B cell (primary cell): ENCODE results near the gene MPHOSPH8. TPM values are rescaled to one million over a fixed set of nuclear protein-coding genes. Genes with fewer than 3 reads are reported as not detected.

Experiments used
- ATAC-seq: fragments of 200-7000 bp; cut with Tn5 transposase; one replicate; pipeline ENCODE4 v1.10.0; 2021; ENCODE audit warnings: low read depth, mild to moderate bottlenecking, moderate number of reproducible peaks, moderate library complexity
- CTCF ChIA-PET: fragments of 350-600 bp; sonication (Branson Sonifier 250); formaldehyde crosslinking; loops from one replicate; lab custom pipeline; 2021; ENCODE audit warnings: antibody characterized with exemption, inconsistent platforms; lab: Charles Lee
- POLR2A ChIA-PET: fragments of 350-600 bp; sonication (Branson Sonifier 250); formaldehyde crosslinking; loops from one replicate; lab custom pipeline; 2021; ENCODE audit warnings: antibody characterized with exemption; lab: Charles Lee
- DNase-seq: peaks from one replicate; pipeline ENCODE4 v3.0.0; 2013
- H2AFZ ChIP-seq: 2 replicates; pipeline ENCODE4 v1.6.1; 2012; ENCODE audit warnings: mild to moderate bottlenecking, low read depth, low read length; ENCODE audit not compliant: insufficient read depth, poor library complexity, severe bottlenecking
- H3K27ac ChIP-seq, 2 donors: 1 replicate in 1 of 2; 2 replicates in 1 of 2; pipeline ENCODE4 v1.5.1; 2012 to 2013; ENCODE audit warnings: low read length in 2 of 2, mild to moderate bottlenecking in 2 of 2, moderate library complexity in 1 of 2
- H3K27me3 ChIP-seq, 4 experiments: fragments of 200-600 bp in 1 of 4; sonication (generic) in 1 of 4; replicated peaks in 1 of 4; 1 replicate in 2 of 4; 2 replicates in 2 of 4; pipeline versions ENCODE4 v1.6.1 to v1.7.0; 2013 to 2016; ENCODE audit warnings: low read length in 3 of 4, mild to moderate bottlenecking in 2 of 4, mixed read lengths in 1 of 4, moderate library complexity in 1 of 4; ENCODE audit not compliant: insufficient read depth in 4 of 4, control insufficient read depth in 3 of 4; ENCODE audit errors: control extremely low read depth in 1 of 4
- H3K36me3 ChIP-seq, 2 experiments: replicated peaks in 1 of 2; 1 replicate in 1 of 2; 2 replicates in 1 of 2; pipeline versions ENCODE4 v1.6.1 to v1.7.1; 2013; ENCODE audit warnings: low read length in 1 of 2; ENCODE audit not compliant: insufficient read depth in 2 of 2, control insufficient read depth in 1 of 2; ENCODE audit errors: control extremely low read depth in 1 of 2, extremely low read depth in 1 of 2
- H3K4me1 ChIP-seq, 2 donors: fragments of 200-600 bp in 1 of 2; sonication (generic) in 1 of 2; 1 replicate in 1 of 2; 2 replicates in 1 of 2; pipeline versions ENCODE4 v1.5.1 to v1.6.1; 2013 to 2017; ENCODE audit warnings: low read length in 2 of 2; ENCODE audit not compliant: control insufficient read depth in 2 of 2, insufficient read depth in 2 of 2
- H3K4me2 ChIP-seq: replicated peaks from 2 replicates; pipeline ENCODE3; 2012; ENCODE audit warnings: mild to moderate bottlenecking, low read depth, low read length; ENCODE audit not compliant: poor library complexity, severe bottlenecking
- H3K4me3 ChIP-seq, 5 experiments: fragments of 200-600 bp in 1 of 5; sonication (generic) in 1 of 5; 1 replicate in 3 of 5; 2 replicates in 2 of 5; pipeline versions ENCODE4 v1.5.1 to v1.7.0; 2011 to 2016; ENCODE audit warnings: low read length in 4 of 5, mild to moderate bottlenecking in 4 of 5, low read depth in 2 of 5, control low read depth in 1 of 5, moderate library complexity in 1 of 5; ENCODE audit not compliant: insufficient read depth in 1 of 5; ENCODE audit errors: control extremely low read depth in 1 of 5, extremely low read depth in 1 of 5
- H3K79me2 ChIP-seq: fragments of 200-600 bp; sonication (generic); one replicate; pipeline ENCODE4 v1.6.0; 2016; ENCODE audit warnings: low read length; ENCODE audit not compliant: control insufficient read depth, insufficient read depth
- H3K9ac ChIP-seq: fragments of 200-600 bp; sonication (generic); 2 replicates; pipeline ENCODE4 v1.6.1; 2017; ENCODE audit warnings: mild to moderate bottlenecking, low read length, moderate library complexity
- H3K9me3 ChIP-seq, 3 donors: one replicate each; pipeline versions ENCODE4 v1.6.1 to v1.7.1; 2013; ENCODE audit warnings: low read length in 2 of 3; ENCODE audit not compliant: control insufficient read depth in 2 of 3, insufficient read depth in 1 of 3; ENCODE audit errors: control extremely low read depth in 1 of 3
- H4K20me1 ChIP-seq: 2 replicates; pipeline ENCODE4 v1.6.0; 2012; ENCODE audit warnings: mild to moderate bottlenecking, low read length; ENCODE audit not compliant: insufficient read depth, control insufficient read depth, poor library complexity, severe bottlenecking
- H3K27ac Mint-ChIP-seq: one replicate; pipeline ENCODE4 v1.8.0; 2021; ENCODE audit warnings: mixed read lengths
- H3K27me3 Mint-ChIP-seq: one replicate; pipeline ENCODE4 v1.8.0; 2021; ENCODE audit warnings: mixed read lengths
- H3K4me1 Mint-ChIP-seq: one replicate; pipeline ENCODE4 v1.8.0; 2021; ENCODE audit warnings: mixed read lengths
- H3K4me3 Mint-ChIP-seq: one replicate; pipeline ENCODE4 v1.8.0; 2021; ENCODE audit warnings: mixed read lengths
- H3K9me3 Mint-ChIP-seq: one replicate; pipeline ENCODE4 v1.8.0; 2022; ENCODE audit warnings: mixed read lengths; ENCODE audit not compliant: insufficient read depth
- EZH2 ChIP-seq: IDR thresholded peaks from 2 replicates; pipeline ENCODE4 v1.6.1; 2012; ENCODE audit warnings: borderline replicate concordance, low read depth, mild to moderate bottlenecking, moderate library complexity, low read length; ENCODE audit not compliant: insufficient read depth, poor library complexity, severe bottlenecking
- WGBS: methylation state at CpG from one replicate; pipeline ENCODE4 v1.1.5; 2013; ENCODE audit warnings: missing lambda C conversion rate; ENCODE audit not compliant: insufficient coverage; 5-methylcytosine and 5-hydroxymethylcytosine counted together
- intact Hi-C: fragments of 100-400 bp; cut with micrococcal nuclease; formaldehyde crosslinking; loops from one replicate; pipeline ENCODE4 v1.10.0; 2022
- polyA plus RNA-seq: library from polyadenylated mRNA; depleted of rRNA; stranded (reverse); fragments of >200 nt; gene quantifications from 2 replicates; pipeline ENCODE4 v1.2.3, GENCODE V29; 2012
- total RNA-seq, 2 donors: library from RNA; stranded (reverse); fragments of 120-200 nt in 1 of 2; gene quantifications; 1 replicate in 1 of 2; 2 replicates in 1 of 2; pipeline versions ENCODE4 v1.2.3 to v1.2.4, GENCODE V29; 2013 to 2022
- TF ChIP-seq, protein P1 (sequence below): fragments of 200-600 bp; IDR thresholded peaks from one replicate; pipeline ENCODE4 v1.8.0; 2022; ENCODE audit warnings: antibody characterized with exemption, mild to moderate bottlenecking

MPHOSPH8 gene
- total and polyA plus RNA-seq, 2 donors (not counting 1 experiment from before 2014, with no cell fraction given): 25.6 to 106 TPM

DNA sequence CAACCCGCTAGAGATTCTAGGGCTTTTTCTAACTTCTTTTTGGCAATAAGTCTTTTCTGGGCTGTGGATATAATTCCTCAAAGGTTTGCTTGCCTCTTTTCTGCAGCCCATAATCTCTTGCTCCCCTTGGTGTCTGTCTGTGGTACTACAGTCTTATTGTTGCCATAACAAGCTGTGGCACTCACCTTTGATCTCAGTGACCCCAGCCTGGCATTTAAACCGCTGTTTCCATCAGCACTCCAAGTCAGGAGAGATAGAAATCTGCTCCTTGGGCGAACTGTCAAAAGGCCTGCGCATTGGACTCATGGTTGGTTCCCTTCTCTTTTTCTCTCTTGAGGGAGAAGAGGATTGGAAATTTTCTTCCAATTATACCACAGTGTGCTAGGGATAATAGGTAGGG, 14.5 kb upstream of the MPHOSPH8 start:
- no peak overlapping the region for H3K4me2 ChIP-seq
- peaks cover 0 to 7% (median 1%) of the 10 kb centered on the region in 4 experiments for H3K27me3 ChIP-seq
- H3K27ac ChIP-seq: no peak overlapping the region
- Mint-ChIP-seq H3K27me3 (peaks cover 28% of the 10 kb centered on the region), H3K4me3 (no peak overlapping the region), H3K27ac (no peak overlapping the region), H3K4me1 (no peaks in the 10 kb centered on the region), H3K9me3 (peaks cover 3% of the 10 kb centered on the region)
- ChIA-PET CTCF (interaction anchor here (0.8 to 1.3 kb wide), 2 partner anchors 8 to 10 kb away, joined by 3 to 4 read pairs; no protein-coding TSS in a partner anchor), POLR2A (no interaction called here)
- intact Hi-C loops: no loop called here
- H3K4me1 ChIP-seq: no peaks in the 10 kb centered on the region
- H3K79me2 ChIP-seq: no peaks in the 10 kb centered on the region
- H4K20me1 ChIP-seq: no peaks in the 10 kb centered on the region
- no peaks in the 10 kb centered on the region for H3K36me3 ChIP-seq
- peaks cover 0 to 6% (median 0%) of the 10 kb centered on the region in 3 donors for H3K9me3 ChIP-seq
- H3K4me3 ChIP-seq: no peak overlapping the region
- DNase-seq (peak; percentile 18), ATAC-seq (no peak)
- no peak for TF ChIP-seq EZH2
- TF ChIP-seq, protein P1, sequence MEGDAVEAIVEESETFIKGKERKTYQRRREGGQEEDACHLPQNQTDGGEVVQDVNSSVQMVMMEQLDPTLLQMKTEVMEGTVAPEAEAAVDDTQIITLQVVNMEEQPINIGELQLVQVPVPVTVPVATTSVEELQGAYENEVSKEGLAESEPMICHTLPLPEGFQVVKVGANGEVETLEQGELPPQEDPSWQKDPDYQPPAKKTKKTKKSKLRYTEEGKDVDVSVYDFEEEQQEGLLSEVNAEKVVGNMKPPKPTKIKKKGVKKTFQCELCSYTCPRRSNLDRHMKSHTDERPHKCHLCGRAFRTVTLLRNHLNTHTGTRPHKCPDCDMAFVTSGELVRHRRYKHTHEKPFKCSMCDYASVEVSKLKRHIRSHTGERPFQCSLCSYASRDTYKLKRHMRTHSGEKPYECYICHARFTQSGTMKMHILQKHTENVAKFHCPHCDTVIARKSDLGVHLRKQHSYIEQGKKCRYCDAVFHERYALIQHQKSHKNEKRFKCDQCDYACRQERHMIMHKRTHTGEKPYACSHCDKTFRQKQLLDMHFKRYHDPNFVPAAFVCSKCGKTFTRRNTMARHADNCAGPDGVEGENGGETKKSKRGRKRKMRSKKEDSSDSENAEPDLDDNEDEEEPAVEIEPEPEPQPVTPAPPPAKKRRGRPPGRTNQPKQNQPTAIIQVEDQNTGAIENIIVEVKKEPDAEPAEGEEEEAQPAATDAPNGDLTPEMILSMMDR: peak; percentile 35
- WGBS: 100% methylated on average over 2 of the region's 4 CpGs
- no peak overlapping the region for H2AFZ ChIP-seq
- no peak overlapping the region for H3K9ac ChIP-seq

DNA sequence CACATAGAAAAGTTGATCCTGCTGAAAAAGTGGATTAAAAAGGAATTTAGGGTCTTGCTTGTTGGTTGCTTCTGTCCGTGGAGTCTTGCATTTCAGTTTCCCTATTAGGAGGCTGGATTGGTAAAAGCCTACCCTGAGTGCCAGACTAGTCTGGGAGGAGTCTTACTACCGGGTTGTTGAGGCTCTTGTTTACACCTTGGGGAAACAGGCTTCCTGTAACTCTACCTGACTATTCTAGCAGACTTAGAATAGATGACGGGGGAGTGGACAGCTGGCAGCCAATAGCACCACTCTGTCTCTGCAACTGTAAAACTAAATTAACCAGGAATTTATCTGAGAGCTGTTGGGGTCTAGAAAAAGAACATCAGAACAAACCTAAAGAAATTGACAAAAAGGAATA, 11.3 kb upstream of the MPHOSPH8 start:
- intact Hi-C loops: no loop called here
- Mint-ChIP-seq H3K4me1 (no peaks in the 10 kb centered on the region), H3K9me3 (peaks cover 3% of the 10 kb centered on the region), H3K27me3 (peaks cover 40% of the 10 kb centered on the region), H3K27ac (no peak overlapping the region), H3K4me3 (no peak overlapping the region)
- H3K9me3 ChIP-seq: peaks cover 0 to 6% (median 0%) of the 10 kb centered on the region in 3 donors
- ChIA-PET CTCF (no interaction called here), POLR2A (no interaction called here)
- no peak overlapping the region for H2AFZ ChIP-seq
- H3K27ac ChIP-seq: no peak overlapping the region
- H3K27me3 ChIP-seq: peaks cover 0 to 14% (median 1%) of the 10 kb centered on the region in 4 experiments
- TF ChIP-seq, protein P1: no peak
- no peak for TF ChIP-seq EZH2
- no peak overlapping the region for H3K9ac ChIP-seq
- H3K79me2 ChIP-seq: no peaks in the 10 kb centered on the region
- ATAC-seq (no peak), DNase-seq (no peak)
- H3K4me3 ChIP-seq: no peak overlapping the region
- H3K4me1 ChIP-seq: no peaks in the 10 kb centered on the region
- no peak overlapping the region for H3K4me2 ChIP-seq
- H3K36me3 ChIP-seq: no peaks in the 10 kb centered on the region
- WGBS: 100% methylated on average over 1 of the region's 3 CpGs
- no peaks in the 10 kb centered on the region for H4K20me1 ChIP-seq
